Endodermal cell (in vitro differentiated cells): Measurements from ENCODE around the gene RPA3. TPM values are rescaled to one million over a fixed set of nuclear protein-coding genes. Genes with fewer than 3 reads are reported as not detected.

Experiments
- DNase-seq: peaks from one replicate; pipeline ENCODE4 v3.0.0-alpha.2; 2017
- H3K27ac ChIP-seq: 2 replicates; pipeline ENCODE4 v1.5.1; 2013; ENCODE audit warnings: mild to moderate bottlenecking, low read depth, low read length, moderate library complexity
- H3K27me3 ChIP-seq: 2 replicates; pipeline ENCODE4 v1.6.1; 2013; ENCODE audit warnings: mild to moderate bottlenecking, low read length, moderate library complexity; ENCODE audit not compliant: insufficient read depth, control insufficient read depth, poor library complexity, severe bottlenecking
- H3K36me3 ChIP-seq: 2 replicates; pipeline ENCODE4 v1.7.0; 2013; ENCODE audit warnings: mild to moderate bottlenecking, low read length, moderate library complexity; ENCODE audit not compliant: control insufficient read depth, insufficient read depth
- H3K4me1 ChIP-seq: one replicate; pipeline ENCODE4 v1.7.0; 2013; ENCODE audit warnings: low read length; ENCODE audit not compliant: control insufficient read depth, insufficient read depth
- H3K4me3 ChIP-seq: 2 replicates; pipeline ENCODE4 v1.5.1; 2013; ENCODE audit warnings: mild to moderate bottlenecking, low read length, moderate library complexity
- H3K9ac ChIP-seq: 2 replicates; pipeline ENCODE4 v1.6.1; 2013; ENCODE audit warnings: mild to moderate bottlenecking, low read length, moderate library complexity; ENCODE audit not compliant: poor library complexity, severe bottlenecking; ENCODE audit errors: extremely low read depth
- H3K9me3 ChIP-seq: 2 replicates; pipeline ENCODE4 v1.6.1; 2013; ENCODE audit warnings: mild to moderate bottlenecking, low read length, moderate library complexity; ENCODE audit not compliant: control insufficient read depth
- H3K27ac Mint-ChIP-seq: 2 replicates; pipeline ENCODE4 v1.8.0; 2020; ENCODE audit warnings: mixed read lengths
- H3K27me3 Mint-ChIP-seq: 2 replicates; pipeline ENCODE4 v1.8.0; 2021; ENCODE audit warnings: mild to moderate bottlenecking, mixed read lengths; ENCODE audit not compliant: insufficient read depth
- H3K36me3 Mint-ChIP-seq: 2 replicates; pipeline ENCODE4 v1.8.0; 2020; ENCODE audit warnings: low read depth, mixed read lengths
- H3K4me1 Mint-ChIP-seq: 2 replicates; pipeline ENCODE4 v1.8.0; 2020; ENCODE audit warnings: mixed read lengths
- H3K4me3 Mint-ChIP-seq: 2 replicates; pipeline ENCODE4 v1.8.0; 2020; ENCODE audit warnings: mild to moderate bottlenecking, moderate library complexity, mixed read lengths
- H3K9me3 Mint-ChIP-seq: 2 replicates; pipeline ENCODE4 v1.8.0; 2020; ENCODE audit warnings: mild to moderate bottlenecking, mixed read lengths
- WGBS, 2 experiments: methylation state at CpG; one replicate each; pipeline versions ENCODE4 v1.1.5 to v1.1.7; 2013; ENCODE audit warnings: missing lambda C conversion rate in 2 of 2, mixed read lengths in 1 of 2; ENCODE audit not compliant: insufficient coverage in 1 of 2, insufficient read length in 1 of 2; 5-methylcytosine and 5-hydroxymethylcytosine counted together
- total RNA-seq, 2 donors: library from RNA; stranded (reverse); fragmentation: NEBNext Ultra II Directional in 1 of 2; extraction: Animal tissue kit (Norgen Biotek cat#: 25700) in 1 of 2; gene quantifications; 2 replicates in 1 of 2; 3 replicates in 1 of 2; pipeline ENCODE4 v1.2.1, GENCODE V29; 2021
- TF ChIP-seq, protein P1 (sequence below): fragments of 200-600 bp; sonication (generic); conservative IDR thresholded peaks from 2 replicates; pipeline ENCODE4 v1.5.0; 2021; ENCODE audit warnings: antibody characterized with exemption, mild to moderate bottlenecking

RPA3 gene
- total RNA-seq, 2 donors from 2014 or later: 65.5 to 97.8 TPM

DNA sequence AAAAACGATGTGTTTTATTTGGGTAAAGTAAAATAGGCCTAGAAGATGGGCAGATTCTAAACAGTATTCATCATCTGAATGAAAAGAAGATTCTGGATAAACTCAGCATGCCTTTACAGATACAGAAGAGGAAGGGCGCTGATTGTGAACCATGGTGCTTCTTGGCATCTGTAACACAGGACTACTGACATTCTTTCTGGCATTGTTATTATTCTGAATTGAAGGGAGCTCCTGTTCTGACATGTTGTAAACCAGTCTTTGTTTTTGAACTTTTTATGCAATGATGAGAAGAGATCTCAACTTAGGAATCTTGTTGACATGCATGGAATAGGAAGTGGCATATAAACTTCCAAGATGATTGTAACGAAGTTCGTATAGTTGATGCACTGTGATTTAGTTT, 13.5 kb downstream of the RPA3 start:
- Histone ChIP-seq H3K9ac (no peak overlapping the region), H3K36me3 (no peaks in the 10 kb centered on the region), H3K9me3 (no peaks in the 10 kb centered on the region), H3K4me1 (peaks cover 16% of the 10 kb centered on the region), H3K4me3 (no peak overlapping the region), H3K27me3 (peaks cover 32% of the 10 kb centered on the region), H3K27ac (no peak overlapping the region)
- no peaks in the 10 kb centered on the region for H3K36me3 Mint-ChIP-seq
- H3K4me1 Mint-ChIP-seq: peaks cover 42% of the 10 kb centered on the region
- peaks cover 11% of the 10 kb centered on the region for H3K27me3 Mint-ChIP-seq
- WGBS, 2 experiments: 97 to 100% methylated on average over 1 to 4 of the region's 4 CpGs
- DNase-seq: no peak
- TF ChIP-seq, protein P1, sequence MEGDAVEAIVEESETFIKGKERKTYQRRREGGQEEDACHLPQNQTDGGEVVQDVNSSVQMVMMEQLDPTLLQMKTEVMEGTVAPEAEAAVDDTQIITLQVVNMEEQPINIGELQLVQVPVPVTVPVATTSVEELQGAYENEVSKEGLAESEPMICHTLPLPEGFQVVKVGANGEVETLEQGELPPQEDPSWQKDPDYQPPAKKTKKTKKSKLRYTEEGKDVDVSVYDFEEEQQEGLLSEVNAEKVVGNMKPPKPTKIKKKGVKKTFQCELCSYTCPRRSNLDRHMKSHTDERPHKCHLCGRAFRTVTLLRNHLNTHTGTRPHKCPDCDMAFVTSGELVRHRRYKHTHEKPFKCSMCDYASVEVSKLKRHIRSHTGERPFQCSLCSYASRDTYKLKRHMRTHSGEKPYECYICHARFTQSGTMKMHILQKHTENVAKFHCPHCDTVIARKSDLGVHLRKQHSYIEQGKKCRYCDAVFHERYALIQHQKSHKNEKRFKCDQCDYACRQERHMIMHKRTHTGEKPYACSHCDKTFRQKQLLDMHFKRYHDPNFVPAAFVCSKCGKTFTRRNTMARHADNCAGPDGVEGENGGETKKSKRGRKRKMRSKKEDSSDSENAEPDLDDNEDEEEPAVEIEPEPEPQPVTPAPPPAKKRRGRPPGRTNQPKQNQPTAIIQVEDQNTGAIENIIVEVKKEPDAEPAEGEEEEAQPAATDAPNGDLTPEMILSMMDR: no peak
- peaks cover 4% of the 10 kb centered on the region for H3K9me3 Mint-ChIP-seq
- H3K4me3 Mint-ChIP-seq: no peak overlapping the region
- no peak overlapping the region for H3K27ac Mint-ChIP-seq

DNA sequence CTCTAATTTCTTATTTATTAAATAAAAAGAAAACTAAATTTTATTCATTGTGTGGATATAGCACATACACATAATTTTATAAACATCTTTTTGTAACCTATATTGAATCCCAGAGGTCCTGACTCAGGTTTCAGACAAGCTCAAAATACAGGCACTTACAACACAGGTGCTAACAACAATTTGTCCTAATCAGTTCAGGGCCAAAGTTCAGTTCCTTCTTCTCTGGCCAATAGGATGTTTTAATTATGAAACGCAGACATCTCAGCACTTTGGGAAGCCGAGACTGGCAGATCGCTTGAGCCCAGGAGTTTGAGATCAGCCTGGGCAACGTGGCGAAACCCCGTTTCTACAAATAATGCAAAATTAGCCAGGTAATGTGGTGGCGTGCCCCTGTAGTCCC, 15.0 kb downstream of the RPA3 start:
- H3K27me3 Mint-ChIP-seq: peaks cover 9% of the 10 kb centered on the region
- no peaks in the 10 kb centered on the region for H3K36me3 ChIP-seq
- TF ChIP-seq, protein P1: no peak
- H3K4me1 Mint-ChIP-seq: peaks cover 31% of the 10 kb centered on the region
- H3K27me3 ChIP-seq: peaks cover 26% of the 10 kb centered on the region
- H3K4me3 ChIP-seq: no peak overlapping the region
- no peaks in the 10 kb centered on the region for H3K9me3 ChIP-seq
- no peak for DNase-seq
- H3K9ac ChIP-seq: no peak overlapping the region
- peaks cover 5% of the 10 kb centered on the region for H3K9me3 Mint-ChIP-seq
- H3K27ac Mint-ChIP-seq: no peak overlapping the region
- H3K4me3 Mint-ChIP-seq: no peak overlapping the region
- H3K36me3 Mint-ChIP-seq: no peaks in the 10 kb centered on the region
- peaks cover 13% of the 10 kb centered on the region for H3K4me1 ChIP-seq
- H3K27ac ChIP-seq: no peak overlapping the region
- WGBS, 2 experiments: 95 to 97% methylated on average over 7 of the region's 7 CpGs

- Mint-ChIP-seq H3K36me3 (no peaks in the 10 kb centered on the region), H3K27ac (peak overlapping the region; percentile 31), H3K4me1 (peaks cover 26% of the 10 kb centered on the region), H3K9me3 (peaks cover 5% of the 10 kb centered on the region), H3K27me3 (peaks cover 5% of the 10 kb centered on the region), H3K4me3 (no peak overlapping the region)
- no peak for DNase-seq
- 93 to 94% methylated on average over 4 of the region's 4 CpGs for WGBS, 2 experiments
- TF ChIP-seq, protein P1: no peak
- Histone ChIP-seq H3K9me3 (no peaks in the 10 kb centered on the region), H3K27me3 (peaks cover 20% of the 10 kb centered on the region), H3K4me3 (no peak overlapping the region), H3K36me3 (no peaks in the 10 kb centered on the region), H3K27ac (no peak overlapping the region), H3K9ac (no peak overlapping the region), H3K4me1 (peaks cover 9% of the 10 kb centered on the region)
These were observed 15.6 kb downstream of the RPA3 start for GRCh38 chr7:7702826-7703225.
